ENCODE measurements around the gene SENP1.

GRCh38 chr12:48058771-48059170 lies 47.1 kb downstream of the SENP1 start:
- TF ChIP-seq POLR2A (IDR thresholded peaks at IDR 0.05) (no peak), CTCF (IDR thresholded peaks at IDR 0.05) (no peak)
